GM18867 (cell line): ENCODE data around the gene RPS16.
A peak's percentile ranks its signal among the peaks of the same experiment; 100 is the strongest.

Source experiments
- ATAC-seq: cut with Tn5 transposase; IDR thresholded peaks from one replicate; pipeline ENCODE4 v1.9.1; 2021; ENCODE audit warnings: mild to moderate bottlenecking, moderate library complexity; ENCODE audit not compliant: unreplicated experiment

RPS16 gene

GRCh38 chr19:39423258-39424086 lies 12.3 kb downstream of the RPS16 start:
- ATAC-seq, result no peak

- ATAC-seq, result no peak
Measured at GRCh38 chr19:39422020-39422419, 13.7 kb downstream of the RPS16 start.

GRCh38 chr19:39420769-39421168 lies 15.0 kb downstream of the RPS16 start:
- ATAC-seq, result no peak

DNA sequence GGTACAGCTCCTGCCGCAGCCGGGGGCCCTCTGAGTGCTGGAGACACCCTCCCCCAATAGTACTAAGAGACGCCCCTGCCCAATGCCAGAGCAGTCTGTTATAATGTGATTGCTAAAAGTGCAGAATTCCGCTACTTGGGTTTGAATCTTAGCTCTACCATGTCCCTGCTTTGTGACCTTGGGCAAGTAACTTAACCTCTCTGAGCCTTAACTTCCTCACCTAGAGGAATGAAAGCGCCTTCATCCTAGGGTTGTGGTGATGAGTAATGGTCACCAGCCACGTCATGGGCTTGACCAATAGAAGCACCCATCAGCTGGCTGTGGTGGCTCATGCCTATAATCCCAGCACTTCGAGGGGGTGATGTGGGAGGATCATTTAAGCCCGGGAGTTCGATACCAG lies 16.7 kb downstream of the RPS16 start:
- ATAC-seq, result no peak

- no peak for ATAC-seq
Measured at GRCh38 chr19:39417463-39418181, 18.1 kb downstream of the RPS16 start.

GRCh38 chr19:39416152-39417120 lies 19.3 kb downstream of the RPS16 start:
- no peak for ATAC-seq

GRCh38 chr19:39415111-39416046 lies 20.4 kb downstream of the RPS16 start:
- no peak for ATAC-seq

DNA sequence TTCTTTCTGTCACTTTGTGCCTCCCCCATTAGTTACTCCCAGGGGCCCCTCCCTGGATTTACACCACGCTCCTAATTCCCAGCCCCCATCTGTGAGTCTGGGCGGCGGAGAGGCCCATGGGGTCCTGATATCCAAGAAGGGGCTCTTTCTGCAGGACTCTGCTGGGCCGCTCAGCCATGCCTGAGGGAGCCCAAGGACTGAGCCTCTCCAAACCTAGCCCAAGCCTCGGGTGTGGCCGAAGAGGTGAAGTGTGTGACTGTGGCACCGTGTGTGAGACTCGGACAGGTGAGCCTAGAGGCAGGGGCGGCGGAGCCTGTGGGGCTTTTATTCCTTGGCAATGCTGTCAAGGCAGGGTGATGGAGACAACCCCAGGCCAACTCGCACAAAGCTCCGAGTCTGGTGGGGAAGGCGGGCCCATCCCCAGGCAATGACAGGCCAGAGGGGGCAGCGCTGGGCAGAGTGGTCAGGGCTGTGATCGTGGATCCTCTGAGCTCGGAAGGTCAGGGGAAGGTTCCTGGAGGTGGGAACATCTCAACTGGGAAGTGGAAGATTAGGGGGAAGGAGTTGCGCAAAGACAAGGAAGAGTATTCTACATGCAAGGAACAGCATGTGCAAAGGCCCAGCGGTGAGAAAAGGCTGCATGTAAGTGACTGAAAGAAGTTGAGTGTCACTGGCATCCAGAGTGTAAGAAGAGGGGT lies 21.7 kb downstream of the RPS16 start:
- ATAC-seq, result no peak

DNA sequence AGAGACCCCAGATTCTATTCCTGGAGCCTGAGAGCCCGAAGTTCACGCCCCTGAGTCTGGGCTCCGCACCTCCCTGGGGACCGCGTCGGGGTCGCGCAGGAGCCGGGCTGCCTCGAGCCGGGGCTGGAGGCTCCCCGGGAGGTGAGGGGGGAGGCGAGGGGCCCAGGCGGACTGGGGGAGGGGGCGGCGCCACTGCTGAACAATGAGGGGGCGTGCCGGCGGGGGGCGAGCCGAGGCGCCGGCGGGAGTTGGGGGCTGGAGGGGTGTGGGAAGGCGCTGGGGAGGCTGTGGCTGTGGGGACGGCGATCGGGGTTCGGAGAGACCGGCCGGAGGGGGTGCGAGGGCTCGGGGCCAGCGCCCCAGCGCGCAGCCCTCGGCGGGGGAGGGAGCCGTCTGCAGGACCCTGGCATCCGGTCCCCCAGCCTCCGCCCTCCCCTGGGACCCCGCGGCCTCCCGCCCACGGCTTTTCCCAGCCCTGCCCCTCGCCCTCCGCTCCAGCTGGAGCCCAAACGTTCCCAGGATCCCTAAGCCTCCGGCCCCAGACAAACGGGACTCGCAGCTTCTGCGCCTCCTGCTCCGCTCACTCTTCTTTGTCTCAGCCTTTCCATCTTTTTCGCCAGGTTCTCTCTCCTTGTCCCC lies 22.4 kb downstream of the RPS16 start:
- no peak for ATAC-seq

- ATAC-seq, result no peak
Measured at GRCh38 chr19:39412867-39413271, 22.9 kb downstream of the RPS16 start.

DNA sequence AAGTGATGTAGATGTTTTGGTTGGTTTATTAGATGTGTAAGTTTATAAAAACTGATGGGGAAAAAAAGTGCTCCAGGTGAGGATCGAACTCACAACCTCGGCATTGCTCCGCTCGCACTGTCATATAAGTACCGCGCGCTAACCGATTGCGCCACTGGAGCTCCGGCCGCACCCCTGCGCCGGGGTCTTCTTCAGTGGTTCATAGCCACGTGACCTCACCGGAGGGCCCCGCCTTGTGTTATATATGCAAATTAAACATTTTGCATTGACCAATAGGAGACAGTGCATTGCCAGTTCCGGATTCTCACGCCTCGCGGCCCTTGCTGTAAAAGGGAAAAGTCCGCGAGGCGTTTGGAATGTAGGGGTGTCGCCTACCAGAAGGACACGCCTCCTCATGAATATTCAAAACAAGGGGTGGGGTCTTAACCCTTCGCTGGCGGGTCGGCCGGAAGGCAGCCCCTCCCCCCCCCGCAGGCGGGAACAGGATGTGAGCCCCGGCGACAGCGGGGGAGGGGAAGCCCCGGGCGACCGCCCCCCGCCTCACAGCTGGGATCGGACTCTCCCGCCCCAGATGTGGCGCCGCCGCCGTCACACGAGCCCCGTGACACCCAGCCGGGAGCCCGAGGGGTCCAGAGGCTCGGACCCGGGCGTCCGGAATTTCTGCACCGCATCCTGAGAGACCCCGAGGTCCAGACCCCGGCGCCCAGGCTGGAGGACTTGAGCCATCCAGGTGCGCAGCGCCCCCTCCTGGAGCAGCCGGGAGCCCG lies 23.5 kb downstream of the RPS16 start, which contains the start of gene PLEKHG2:
Gene PLEKHG2 (plus strand): TSS at position 570 of the 767 bp plus-strand sequence. CDS start 1,418 bp downstream, outside the sequence.
- peak; percentile 51 for ATAC-seq

GRCh38 chr19:39411832-39412099 lies 24.0 kb downstream of the RPS16 start:
- peak; percentile 19 for ATAC-seq

DNA sequence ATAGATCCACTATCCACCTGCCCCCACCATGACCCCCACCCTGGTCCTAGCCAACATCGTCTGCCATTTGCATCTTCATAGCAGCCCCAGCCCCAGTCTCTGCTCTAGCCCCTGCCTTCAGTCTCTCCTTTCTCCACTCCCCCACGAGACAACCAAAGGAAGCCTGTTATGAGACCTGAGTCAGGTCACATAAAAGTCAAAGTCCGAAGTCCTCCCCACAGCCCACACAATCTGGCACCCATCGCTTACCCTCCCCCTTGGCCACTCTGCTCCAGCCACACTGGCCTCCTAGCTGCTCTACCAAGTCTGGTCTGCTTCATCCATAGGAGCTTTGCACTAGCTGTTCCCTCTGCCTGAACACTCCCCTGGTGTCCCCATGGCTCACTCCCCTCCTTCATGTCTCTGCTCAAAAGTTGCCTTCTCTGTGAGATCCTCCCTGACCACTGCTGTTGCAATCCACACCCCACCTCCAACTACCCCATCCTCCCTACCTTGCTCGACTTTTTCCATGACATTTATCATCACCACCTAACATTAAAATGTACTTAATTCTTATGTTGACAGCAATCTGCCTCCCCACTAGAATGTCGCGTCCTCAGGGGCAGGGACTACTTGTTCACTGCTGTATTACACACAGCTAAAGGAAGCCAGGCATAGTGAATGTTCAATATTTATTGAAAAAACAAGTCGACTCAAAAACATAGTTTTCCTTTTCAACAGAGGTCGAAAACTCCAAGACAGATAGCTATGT lies 24.5 kb downstream of the RPS16 start:
- no peak for ATAC-seq

- no peak for ATAC-seq
Measured at GRCh38 chr19:39410831-39411080, 25.0 kb downstream of the RPS16 start.

GRCh38 chr19:39410017-39410830 lies 25.5 kb downstream of the RPS16 start:
- peak; percentile 14 for ATAC-seq

DNA sequence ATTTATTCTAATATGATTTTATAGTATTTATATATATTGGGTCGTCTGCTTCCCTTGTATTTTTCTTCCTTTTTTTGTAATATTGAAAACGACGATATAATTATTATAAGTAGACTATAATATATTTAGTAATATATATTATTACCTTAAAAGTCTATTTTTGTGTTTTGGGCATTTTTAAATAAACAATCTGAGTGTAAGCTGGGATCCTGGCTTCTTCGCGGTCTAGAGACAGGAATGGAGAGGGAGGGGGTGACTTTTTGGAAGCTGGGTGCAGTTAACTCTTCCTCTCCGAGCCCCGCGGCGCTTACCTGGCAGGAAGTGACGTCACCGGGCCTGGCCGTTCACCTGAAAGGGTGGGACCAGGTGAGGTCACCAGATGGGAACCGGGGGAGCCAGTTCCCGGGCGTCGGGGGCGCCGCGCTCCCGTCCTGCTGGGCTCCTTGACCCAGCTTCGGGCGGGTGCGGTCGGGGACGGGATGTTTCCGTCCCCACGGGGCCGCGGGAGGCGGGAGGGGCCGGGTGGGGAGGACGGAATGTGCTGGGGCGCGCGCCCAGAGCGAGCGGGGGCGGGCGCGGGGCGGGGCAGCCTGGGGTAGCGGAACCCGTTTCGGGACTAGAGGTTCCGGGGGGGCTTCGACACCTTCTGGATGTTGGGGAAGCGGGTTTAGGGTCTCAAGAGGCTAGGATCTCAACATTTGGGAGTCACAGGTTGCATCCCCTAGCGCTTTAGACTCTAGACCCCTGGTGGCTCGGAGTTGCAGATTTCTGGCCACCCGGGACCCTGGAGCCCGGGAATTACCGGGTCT lies 26.3 kb downstream of the RPS16 start:
- no peak for ATAC-seq
